Ishikawa (cell line): Measurements from ENCODE around the gene CRIP3.

Experiments used
- CEBPB ChIP-seq: IDR thresholded peaks from 2 replicates; pipeline ENCODE4 v1.6.1; 2012
- CREB1 ChIP-seq: IDR thresholded peaks from 2 replicates; pipeline ENCODE4 v1.6.1; 2012; ENCODE audit warnings: low read depth
- EGR1 ChIP-seq: IDR thresholded peaks from 2 replicates; pipeline ENCODE4 v1.6.1; 2012
- EP300 ChIP-seq: IDR thresholded peaks from 2 replicates; pipeline ENCODE4 v1.6.1; 2012; ENCODE audit warnings: borderline replicate concordance
- MAX ChIP-seq: IDR thresholded peaks from 2 replicates; pipeline ENCODE4 v1.6.1; 2012
- RAD21 ChIP-seq: IDR thresholded peaks from 2 replicates; pipeline ENCODE4 v1.6.1; 2012; ENCODE audit warnings: low read depth
- REST ChIP-seq: IDR thresholded peaks from 2 replicates; pipeline ENCODE4 v1.6.1; 2012; ENCODE audit warnings: low read depth, mild to moderate bottlenecking
- TCF12 ChIP-seq: IDR thresholded peaks from 2 replicates; pipeline ENCODE4 v1.6.1; 2012; ENCODE audit warnings: low read depth
- TEAD4 ChIP-seq: IDR thresholded peaks from 2 replicates; pipeline ENCODE4 v1.6.1; 2012
- USF1 ChIP-seq: IDR thresholded peaks from 2 replicates; pipeline ENCODE4 v1.6.1; 2012
- YY1 ChIP-seq: IDR thresholded peaks from 2 replicates; pipeline ENCODE4 v1.6.1; 2012; ENCODE audit warnings: low read depth

- no peak for TF ChIP-seq CEBPB
- TF ChIP-seq USF1: no peak
- TF ChIP-seq RAD21: no peak
- no peak for TF ChIP-seq EP300
- no peak for TF ChIP-seq EGR1
- no peak for TF ChIP-seq YY1
- no peak for TF ChIP-seq CREB1
- TF ChIP-seq MAX: no peak
- TF ChIP-seq TCF12: no peak
- no peak for TF ChIP-seq TEAD4
- no peak for TF ChIP-seq REST
Observed at GRCh38 chr6:43276577-43277305, 31.9 kb downstream of the CRIP3 start.
